Upper lobe of left lung (tissue), 6 donors: ENCODE data around the gene IL6. TPM values are rescaled to one million over a fixed set of nuclear protein-coding genes. Genes with fewer than 3 reads are reported as not detected.
A peak's percentile ranks its signal among the peaks of the same experiment; 100 is the strongest.

ENCODE experiments used
- ATAC-seq, 2 donors: fragments of 200-7000 bp; cut with Tn5 transposase; one replicate each; pipeline ENCODE4 v1.9.1; 2022; ENCODE audit warnings: mild to moderate bottlenecking in 2 of 2, moderate library complexity in 2 of 2; ENCODE audit not compliant: low FRiP score in 2 of 2
- DNase-seq, 2 donors: peaks; one replicate each; pipeline ENCODE4 v3.0.0-alpha.2; 2019 to 2020
- H3K27ac ChIP-seq, 4 donors: fragments of 200-600 bp; sonication (generic); one replicate each; pipeline ENCODE4 v1.5.1; 2016 to 2019
- H3K27me3 ChIP-seq, 4 donors: fragments of 200-600 bp; sonication (generic); one replicate each; pipeline ENCODE4 v1.5.1; 2017 to 2019
- H3K36me3 ChIP-seq, 4 donors: fragments of 200-600 bp; sonication (generic); one replicate each; pipeline ENCODE4 v1.5.1; 2016 to 2019
- H3K4me1 ChIP-seq, 4 donors: fragments of 200-600 bp; sonication (generic); one replicate each; pipeline ENCODE4 v1.5.1; 2018 to 2019
- H3K4me3 ChIP-seq, 4 donors: fragments of 200-600 bp; sonication (generic); one replicate each; pipeline ENCODE4 v1.5.1; 2017 to 2019; ENCODE audit warnings: mild to moderate bottlenecking in 2 of 4, moderate library complexity in 1 of 4
- H3K9me3 ChIP-seq, 4 donors: fragments of 200-600 bp; sonication (generic); one replicate each; pipeline ENCODE4 v1.5.1; 2018 to 2019
- EP300 ChIP-seq, 4 donors: sonication (generic); formaldehyde crosslinking; IDR thresholded peaks; one replicate each; pipeline ENCODE4 v1.5.1; 2017; ENCODE audit warnings: antibody characterized with exemption in 4 of 4, control low read depth in 2 of 4
- POLR2A ChIP-seq, 4 donors: fragments of 450-650 bp; IDR thresholded peaks; one replicate each; pipeline ENCODE4 v1.5.1; 2016 to 2017; ENCODE audit warnings: antibody characterized with exemption in 4 of 4, mild to moderate bottlenecking in 2 of 4
- POLR2AphosphoS5 ChIP-seq, 2 donors: sonication (generic); formaldehyde crosslinking; IDR thresholded peaks; one replicate each; pipeline ENCODE4 v1.5.1; 2017; ENCODE audit warnings: antibody characterized with exemption in 2 of 2
- WGBS, 2 donors: methylation state at CpG; one replicate each; pipeline ENCODE4 v1.1.5; 2017 to 2018; 5-methylcytosine and 5-hydroxymethylcytosine counted together
- total RNA-seq, 6 donors: library from RNA; depleted of rRNA in 4 of 6; stranded (reverse); fragments of >200 nt in 4 of 6; gene quantifications; one replicate each; pipeline versions ENCODE4 v1.1.0 to v1.2.1, GENCODE V29; 2016 to 2021
- TF ChIP-seq, protein P1 (sequence below), 6 experiments: fragments of 450-650 bp in 4 of 6; fragments of 200-600 bp in 2 of 6; sonication (generic) in 2 of 6; IDR thresholded peaks; one replicate each; pipeline ENCODE4 v1.5.1; 2016 to 2019; ENCODE audit warnings: antibody characterized with exemption in 6 of 6
- donor health status: DM: no; HTN: no; CAD: no; lungs with moderate emphysema.
- donor health status: DM: no; HTN: yes; CAD: no; lungs with severe emphysema.

The IL6 gene
- total RNA-seq, 6 donors from 2014 or later: 1.6 to 16.6 (median 6.8) TPM

DNA sequence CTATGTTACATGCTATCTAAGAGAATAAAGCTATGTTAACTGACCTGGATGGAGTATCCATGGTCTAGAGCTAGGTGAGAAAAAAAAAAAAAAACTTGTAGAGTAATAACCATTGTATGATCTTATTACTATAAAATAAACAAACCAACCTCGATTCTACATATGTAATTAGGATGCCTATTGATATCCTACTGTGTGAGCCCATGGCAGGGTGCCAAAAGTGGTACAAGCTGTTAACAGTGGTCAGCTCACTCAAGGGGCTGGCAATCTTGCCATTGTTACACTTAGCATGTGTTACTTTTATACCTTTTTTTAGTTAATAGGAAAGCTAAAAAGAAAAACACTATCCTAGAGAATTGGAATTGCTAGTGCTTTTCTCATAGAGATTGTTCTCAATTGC lies 13.5 kb upstream of the IL6 start:
- H3K27me3 ChIP-seq: no peaks in the 10 kb centered on the region
- no peak for ATAC-seq
- no peak overlapping the region for H3K4me3 ChIP-seq
- peaks cover 0 to 5% (median 2%) of the 10 kb centered on the region in 4 donors for H3K4me1 ChIP-seq
- 47 to 58% methylated on average over 1 of the region's 1 CpG for WGBS, 2 donors
- TF ChIP-seq POLR2AphosphoS5 (IDR thresholded peaks at IDR 0.05) (no peak), POLR2A (IDR thresholded peaks at IDR 0.05) (no peak), EP300 (IDR thresholded peaks at IDR 0.05) (no peak)
- TF ChIP-seq, protein P1, sequence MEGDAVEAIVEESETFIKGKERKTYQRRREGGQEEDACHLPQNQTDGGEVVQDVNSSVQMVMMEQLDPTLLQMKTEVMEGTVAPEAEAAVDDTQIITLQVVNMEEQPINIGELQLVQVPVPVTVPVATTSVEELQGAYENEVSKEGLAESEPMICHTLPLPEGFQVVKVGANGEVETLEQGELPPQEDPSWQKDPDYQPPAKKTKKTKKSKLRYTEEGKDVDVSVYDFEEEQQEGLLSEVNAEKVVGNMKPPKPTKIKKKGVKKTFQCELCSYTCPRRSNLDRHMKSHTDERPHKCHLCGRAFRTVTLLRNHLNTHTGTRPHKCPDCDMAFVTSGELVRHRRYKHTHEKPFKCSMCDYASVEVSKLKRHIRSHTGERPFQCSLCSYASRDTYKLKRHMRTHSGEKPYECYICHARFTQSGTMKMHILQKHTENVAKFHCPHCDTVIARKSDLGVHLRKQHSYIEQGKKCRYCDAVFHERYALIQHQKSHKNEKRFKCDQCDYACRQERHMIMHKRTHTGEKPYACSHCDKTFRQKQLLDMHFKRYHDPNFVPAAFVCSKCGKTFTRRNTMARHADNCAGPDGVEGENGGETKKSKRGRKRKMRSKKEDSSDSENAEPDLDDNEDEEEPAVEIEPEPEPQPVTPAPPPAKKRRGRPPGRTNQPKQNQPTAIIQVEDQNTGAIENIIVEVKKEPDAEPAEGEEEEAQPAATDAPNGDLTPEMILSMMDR (IDR thresholded peaks at IDR 0.05): no peak
- DNase-seq: no peak
- H3K9me3 ChIP-seq: no peaks in the 10 kb centered on the region
- H3K27ac ChIP-seq: no peak overlapping the region
- H3K36me3 ChIP-seq: no peaks in the 10 kb centered on the region

DNA sequence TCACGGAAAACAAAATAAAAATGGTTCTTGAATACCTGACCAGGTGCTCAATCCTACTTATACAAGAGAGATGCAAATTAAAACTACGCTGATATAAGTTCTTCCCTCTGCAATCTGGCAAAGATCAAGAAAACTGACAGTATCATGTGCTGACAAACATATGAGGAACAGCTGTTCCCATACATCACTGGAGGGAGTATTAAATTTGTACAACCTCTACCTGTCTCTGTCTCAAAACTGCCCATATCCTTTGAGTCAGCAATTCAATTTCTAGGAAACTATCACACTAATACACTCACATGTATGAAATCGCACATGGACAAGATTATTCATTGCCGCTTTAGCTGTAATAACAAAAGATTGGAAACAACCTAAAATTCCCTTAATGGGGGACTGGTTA lies 11.0 kb upstream of the IL6 start:
- Histone ChIP-seq H3K27ac (no peak overlapping the region), H3K4me1 (peaks cover 0 to 5% (median 2%) of the 10 kb centered on the region in 4 donors), H3K27me3 (no peaks in the 10 kb centered on the region), H3K9me3 (no peaks in the 10 kb centered on the region), H3K4me3 (no peak overlapping the region), H3K36me3 (no peaks in the 10 kb centered on the region)
- DNase-seq (no peak), ATAC-seq (no peak)
- WGBS, 2 donors: 89 to 94% methylated on average over 4 of the region's 4 CpGs
- TF ChIP-seq, protein P1 (IDR thresholded peaks at IDR 0.05): no peak
- TF ChIP-seq POLR2AphosphoS5 (IDR thresholded peaks at IDR 0.05): no peak
- TF ChIP-seq EP300 (IDR thresholded peaks at IDR 0.05): no peak
- no peak for TF ChIP-seq POLR2A (IDR thresholded peaks at IDR 0.05)

DNA sequence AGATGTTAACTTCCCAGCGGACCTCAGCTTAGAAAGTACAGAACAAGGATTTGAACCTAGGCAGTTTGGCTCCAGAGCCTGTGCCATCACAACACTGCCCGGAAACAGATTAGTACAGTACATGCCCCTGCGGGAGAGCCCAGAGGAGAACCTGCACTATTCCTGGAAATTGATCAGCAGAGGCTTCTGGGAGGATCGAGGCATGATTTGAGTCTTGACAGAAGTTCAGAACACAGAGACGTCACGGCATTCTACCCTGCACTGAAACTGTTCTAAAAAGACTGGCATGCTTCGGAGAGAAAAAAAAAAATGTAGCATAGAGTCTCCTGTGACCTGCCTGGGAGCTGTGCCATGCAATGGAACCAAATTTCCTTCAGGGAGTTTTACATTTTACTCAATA lies 9.2 kb upstream of the IL6 start:
- 68 to 88% methylated on average over 7 of the region's 7 CpGs for WGBS, 2 donors
- no peaks in the 10 kb centered on the region for H3K9me3 ChIP-seq
- H3K4me1 ChIP-seq: peaks cover 3 to 18% (median 5%) of the 10 kb centered on the region in 4 donors
- TF ChIP-seq POLR2A (IDR thresholded peaks at IDR 0.05): no peak
- TF ChIP-seq POLR2AphosphoS5 (IDR thresholded peaks at IDR 0.05): no peak
- TF ChIP-seq EP300 (IDR thresholded peaks at IDR 0.05): no peak
- TF ChIP-seq, protein P1 (IDR thresholded peaks at IDR 0.05): no peak
- H3K4me3 ChIP-seq: no peak overlapping the region
- ATAC-seq (peak in 1 of 2 donors; percentile 4), DNase-seq (no peak)
- peak overlapping the region in 1 of 4 donors; percentile 3 for H3K27ac ChIP-seq
- no peaks in the 10 kb centered on the region for H3K36me3 ChIP-seq
- H3K27me3 ChIP-seq: no peaks in the 10 kb centered on the region

DNA sequence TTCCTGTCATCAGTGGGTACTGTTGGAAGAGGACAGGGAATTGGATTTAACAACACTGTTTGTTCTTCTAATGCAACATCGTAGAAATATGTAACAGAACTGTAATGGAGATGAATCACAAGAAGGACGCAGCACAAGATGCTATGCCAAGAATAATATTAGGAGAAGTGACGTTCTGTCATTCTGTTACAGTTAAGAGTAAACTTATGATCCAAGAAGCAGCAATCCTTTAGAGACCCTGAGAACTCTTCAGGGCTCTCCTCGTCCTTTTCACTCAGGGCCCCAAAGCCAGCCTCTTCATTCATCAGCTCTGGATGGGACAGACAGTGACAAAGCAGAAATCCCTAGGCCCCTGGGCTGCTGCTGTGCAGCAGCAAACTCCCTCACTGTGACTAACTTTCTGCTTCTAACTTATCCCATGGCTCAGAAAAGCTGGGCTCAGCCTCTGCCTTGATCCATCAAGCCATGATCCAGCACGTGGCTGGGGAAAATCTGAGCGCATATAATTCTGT lies 8.7 kb upstream of the IL6 start:
- Histone ChIP-seq H3K4me3 (no peak overlapping the region), H3K9me3 (no peaks in the 10 kb centered on the region), H3K27ac (no peak overlapping the region), H3K27me3 (no peaks in the 10 kb centered on the region), H3K4me1 (peaks cover 8 to 23% (median 10%) of the 10 kb centered on the region in 4 donors), H3K36me3 (no peaks in the 10 kb centered on the region)
- WGBS, 2 donors: 69 to 84% methylated on average over 6 of the region's 6 CpGs
- TF ChIP-seq POLR2AphosphoS5 (IDR thresholded peaks at IDR 0.05) (no peak), POLR2A (IDR thresholded peaks at IDR 0.05) (no peak), EP300 (IDR thresholded peaks at IDR 0.05) (no peak)
- TF ChIP-seq, protein P1 (IDR thresholded peaks at IDR 0.05): no peak
- DNase-seq (no peak), ATAC-seq (peak in 1 of 2 donors; percentile 80)

- Histone ChIP-seq H3K27me3 (no peaks in the 10 kb centered on the region), H3K9me3 (no peaks in the 10 kb centered on the region), H3K4me1 (peaks cover 15 to 30% (median 17%) of the 10 kb centered on the region in 4 donors), H3K4me3 (no peak overlapping the region), H3K27ac (no peak overlapping the region), H3K36me3 (no peaks in the 10 kb centered on the region)
- WGBS, 2 donors: 30 to 86% methylated on average over 1 of the region's 1 CpG
- TF ChIP-seq POLR2AphosphoS5 (IDR thresholded peaks at IDR 0.05) (no peak), EP300 (IDR thresholded peaks at IDR 0.05) (no peak), POLR2A (IDR thresholded peaks at IDR 0.05) (no peak)
- TF ChIP-seq, protein P1 (IDR thresholded peaks at IDR 0.05): no peak
- ATAC-seq: peak in 1 of 2 donors; percentile 55
- no peak for DNase-seq
Measured at GRCh38 chr7:22718911-22719420, 8.0 kb upstream of the IL6 start.
